Esophagus (tissue), 2 donors: ENCODE results near the gene GABRE. TPM values are rescaled to one million over a fixed set of nuclear protein-coding genes. Genes with fewer than 3 reads are reported as not detected.

Source experiments
- H3K27ac ChIP-seq, 2 donors: one replicate each; pipeline ENCODE4 v1.5.1; 2013; ENCODE audit warnings: low read depth in 2 of 2, mild to moderate bottlenecking in 2 of 2, inconsistent platforms in 1 of 2, low read length in 1 of 2, moderate library complexity in 1 of 2
- H3K27me3 ChIP-seq, 2 donors: one replicate each; pipeline ENCODE4 v1.6.1; 2013; ENCODE audit warnings: low read length in 2 of 2, control low read depth in 1 of 2, mild to moderate bottlenecking in 1 of 2; ENCODE audit not compliant: insufficient read depth in 2 of 2, control insufficient read depth in 1 of 2
- H3K36me3 ChIP-seq, 2 donors: one replicate each; pipeline ENCODE4 v1.6.1; 2013; ENCODE audit warnings: low read length in 1 of 2; ENCODE audit not compliant: control insufficient read depth in 2 of 2, insufficient read depth in 2 of 2
- H3K4me1 ChIP-seq, 2 donors: one replicate each; pipeline ENCODE4 v1.6.1; 2013; ENCODE audit warnings: low read length in 1 of 2; ENCODE audit not compliant: control insufficient read depth in 2 of 2, insufficient read depth in 2 of 2
- H3K4me3 ChIP-seq, 2 donors: one replicate each; pipeline ENCODE4 v1.5.1; 2013; ENCODE audit warnings: low read length in 2 of 2, mild to moderate bottlenecking in 2 of 2, low read depth in 1 of 2, moderate library complexity in 1 of 2
- H3K9me3 ChIP-seq, 2 donors: one replicate each; pipeline ENCODE4 v1.6.1; 2013; ENCODE audit warnings: mild to moderate bottlenecking in 2 of 2, low read depth in 1 of 2, low read length in 1 of 2, moderate library complexity in 1 of 2; ENCODE audit not compliant: control insufficient read depth in 2 of 2, insufficient read depth in 1 of 2
- WGBS, 2 donors: extraction: QIAGEN DNeasy Blood & Tissue Kit; methylation state at CpG; one replicate each; pipeline ENCODE4 v1.1.7; 2013; 5-methylcytosine and 5-hydroxymethylcytosine counted together
- polyA plus RNA-seq, 2 donors: library from polyadenylated mRNA; stranded (reverse); fragments of 200-250 nt; gene quantifications; one replicate each; pipeline ENCODE4 v1.2.3, GENCODE V29; 2013
- donor health status: healthy with polysubstance abuse.
- donor health status: Bipolar disorder and iron deficiency.

Gene GABRE
- polyA plus RNA-seq, 2 donors: 26.3 to 63.3 TPM

DNA sequence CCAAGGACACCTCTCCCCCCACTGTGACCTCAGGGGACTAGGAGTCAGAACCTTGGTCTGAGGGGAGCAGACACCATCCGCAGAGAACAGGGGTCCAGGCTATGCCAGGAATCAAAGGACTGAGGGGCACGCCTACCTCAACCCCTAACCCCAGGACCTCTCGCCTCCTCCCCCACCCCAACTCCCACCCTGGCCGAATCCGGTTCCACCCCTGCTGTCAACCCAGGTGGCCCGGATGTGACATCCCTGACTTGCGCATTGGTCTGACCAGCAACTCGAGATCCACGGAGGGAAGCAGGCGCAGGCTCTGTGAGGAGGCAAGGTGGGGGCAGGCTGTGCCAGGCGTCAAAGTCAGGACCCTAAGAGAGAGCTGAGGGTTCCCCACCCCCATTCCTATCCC is 62.3 kb downstream of the GABRE start:
- Histone ChIP-seq H3K9me3 (no peaks in the 10 kb centered on the region), H3K4me3 (no peak overlapping the region), H3K4me1 (no peaks in the 10 kb centered on the region), H3K27ac (no peak overlapping the region), H3K36me3 (no peaks in the 10 kb centered on the region), H3K27me3 (no peaks in the 10 kb centered on the region)
- WGBS, 2 donors: 82 to 89% methylated on average over 9 to 11 of the region's 11 CpGs

- H3K36me3 ChIP-seq: no peaks in the 10 kb centered on the region
- H3K9me3 ChIP-seq: no peaks in the 10 kb centered on the region
- no peaks in the 10 kb centered on the region for H3K27me3 ChIP-seq
- no peak overlapping the region for H3K4me3 ChIP-seq
- no peak overlapping the region for H3K27ac ChIP-seq
- WGBS, 2 donors: 72 to 88% methylated on average over 12 of the region's 12 CpGs
- no peaks in the 10 kb centered on the region for H3K4me1 ChIP-seq
Measured at GRCh38 chrX:151904989-151905388, 69.5 kb downstream of the GABRE start.

Other genes starting within 250 kb of the GABRE start
- gene CNGA2, start 239.9 kb downstream of the GABRE start, polyA plus RNA-seq: not detected
- not detected for gene MAGEA4, start 61.8 kb downstream of the GABRE start, polyA plus RNA-seq
- not detected for gene MAGEA10, start 163.9 kb upstream of the GABRE start, polyA plus RNA-seq